Liver (tissue), 9 donors: ENCODE data around the gene SLITRK3. TPM values are rescaled to one million over a fixed set of nuclear protein-coding genes. Genes with fewer than 3 reads are reported as not detected.

Experiments used
- DNase-seq: peaks from one replicate; pipeline ENCODE4 v3.0.0-alpha.2; 2017; ENCODE audit warnings: low spot score
- H3K27ac ChIP-seq, 2 donors: one replicate each; pipeline ENCODE4 v1.7.0; 2013; ENCODE audit warnings: inconsistent platforms in 2 of 2, low read length in 2 of 2, control low read depth in 1 of 2, low read depth in 1 of 2, mild to moderate bottlenecking in 1 of 2
- H3K27me3 ChIP-seq, 4 donors: one replicate each; pipeline versions ENCODE4 v1.6.1 to v1.7.0; 2013; ENCODE audit warnings: low read length in 3 of 4, inconsistent platforms in 1 of 4, mild to moderate bottlenecking in 1 of 4, moderate library complexity in 1 of 4; ENCODE audit not compliant: control insufficient read depth in 4 of 4, insufficient read depth in 4 of 4
- H3K36me3 ChIP-seq, 4 donors: one replicate each; pipeline versions ENCODE4 v1.6.1 to v1.7.0; 2013; ENCODE audit warnings: low read length in 3 of 4, mild to moderate bottlenecking in 3 of 4, low read depth in 1 of 4, moderate library complexity in 1 of 4; ENCODE audit not compliant: control insufficient read depth in 4 of 4, insufficient read depth in 3 of 4
- H3K4me1 ChIP-seq, 4 donors: one replicate each; pipeline versions ENCODE4 v1.6.1 to v1.7.0; 2013; ENCODE audit warnings: low read length in 3 of 4, mild to moderate bottlenecking in 3 of 4, moderate library complexity in 1 of 4; ENCODE audit not compliant: control insufficient read depth in 4 of 4, insufficient read depth in 4 of 4
- H3K4me3 ChIP-seq, 3 donors: one replicate each; pipeline versions ENCODE4 v1.6.1 to v1.7.0; 2013; ENCODE audit warnings: low read length in 3 of 3, control low read depth in 1 of 3, low read depth in 1 of 3, mild to moderate bottlenecking in 1 of 3
- H3K9ac ChIP-seq, 2 donors: one replicate each; pipeline ENCODE4 v1.7.0; 2013; ENCODE audit warnings: low read length in 2 of 2, mild to moderate bottlenecking in 2 of 2, moderate library complexity in 2 of 2, control low read depth in 1 of 2, low read depth in 1 of 2
- H3K9me3 ChIP-seq, 4 donors: one replicate each; pipeline versions ENCODE4 v1.6.1 to v1.7.0; 2013; ENCODE audit warnings: low read length in 3 of 4; ENCODE audit not compliant: control insufficient read depth in 4 of 4
- CTCF ChIP-seq: fragments of 150-350 bp; IDR thresholded peaks from 2 replicates; pipeline ENCODE4 v1.5.1; 2017; ENCODE audit warnings: improper control_type of control experiment, low read depth, low read length; ENCODE audit not compliant: missing input control
- EGR1 ChIP-seq, 2 donors: IDR thresholded peaks; 2 replicates each; pipeline ENCODE4 v1.6.1; 2016 to 2018; ENCODE audit warnings: antibody characterized with exemption in 2 of 2, low read depth in 2 of 2
- FOXA1 ChIP-seq: IDR thresholded peaks from 2 replicates; pipeline ENCODE4 v1.6.1; 2016; ENCODE audit warnings: antibody characterized with exemption
- FOXA2 ChIP-seq: IDR thresholded peaks from 2 replicates; pipeline ENCODE4 v1.6.1; 2016; ENCODE audit warnings: antibody characterized with exemption
- GABPA ChIP-seq, 2 donors: IDR thresholded peaks in 1 of 2; conservative IDR thresholded peaks in 1 of 2; 2 replicates each; pipeline ENCODE4 v1.6.1; 2016; ENCODE audit warnings: antibody characterized with exemption in 2 of 2, mild to moderate bottlenecking in 1 of 2, moderate library complexity in 1 of 2
- HNF4A ChIP-seq, 2 donors: conservative IDR thresholded peaks; 2 replicates each; pipeline ENCODE4 v1.6.1; 2016; ENCODE audit warnings: antibody characterized with exemption in 2 of 2, mild to moderate bottlenecking in 2 of 2
- HNF4G ChIP-seq: IDR thresholded peaks from 2 replicates; pipeline ENCODE4 v1.6.1; 2016; ENCODE audit warnings: antibody characterized with exemption
- JUND ChIP-seq, 2 donors: IDR thresholded peaks; 2 replicates each; pipeline ENCODE4 v1.6.1; 2016; ENCODE audit warnings: antibody characterized with exemption in 2 of 2
- NR2F2 ChIP-seq: IDR thresholded peaks from 2 replicates; pipeline ENCODE4 v1.6.1; 2016; ENCODE audit warnings: antibody characterized with exemption
- RAD21 ChIP-seq, 2 donors: IDR thresholded peaks; 2 replicates each; pipeline ENCODE4 v1.6.1; 2016; ENCODE audit warnings: antibody characterized with exemption in 2 of 2, mild to moderate bottlenecking in 2 of 2
- RXRA ChIP-seq, 2 donors: IDR thresholded peaks; 2 replicates each; pipeline ENCODE4 v1.6.1; 2017 to 2018; ENCODE audit warnings: antibody characterized with exemption in 2 of 2, mild to moderate bottlenecking in 1 of 2
- SP1 ChIP-seq: IDR thresholded peaks from 2 replicates; pipeline ENCODE4 v1.6.1; 2018; ENCODE audit warnings: antibody characterized with exemption, mild to moderate bottlenecking
- TAF1 ChIP-seq: conservative IDR thresholded peaks from 2 replicates; pipeline ENCODE4 v1.6.1; 2016; ENCODE audit warnings: antibody characterized with exemption, mild to moderate bottlenecking
- YY1 ChIP-seq: IDR thresholded peaks from 2 replicates; pipeline ENCODE4 v1.6.1; 2016; ENCODE audit warnings: antibody characterized with exemption, mild to moderate bottlenecking
- WGBS: extraction: QIAGEN DNeasy Blood & Tissue Kit; methylation state at CpG from one replicate; pipeline ENCODE4 v1.1.7; 2013; 5-methylcytosine and 5-hydroxymethylcytosine counted together
- polyA plus RNA-seq, 2 donors: library from polyadenylated mRNA; stranded (reverse) in 1 of 2; unstranded in 1 of 2; fragments of 200-250 nt in 1 of 2; fragments of >200 nt in 1 of 2; fragmentation: Nextera tagmentation in 1 of 2; extraction: Ambion mirVana in 1 of 2; gene quantifications; one replicate each; pipeline versions ENCODE4 v1.2.1 to v1.2.3, GENCODE V29; 2013 to 2015
- total RNA-seq, 2 donors: library from RNA; depleted of rRNA; stranded (reverse); fragments of >200 nt; gene quantifications; one replicate each; pipeline ENCODE4 v1.2.3, GENCODE V29; 2014
- TF ChIP-seq, protein P1 (sequence below): IDR thresholded peaks from 2 replicates; pipeline ENCODE4 v1.6.1; 2016; ENCODE audit warnings: antibody characterized with exemption, mild to moderate bottlenecking
- TF ChIP-seq, protein P2 (sequence below): IDR thresholded peaks from 2 replicates; pipeline ENCODE4 v1.6.1; 2016; ENCODE audit warnings: antibody characterized with exemption
- TF ChIP-seq, protein P3 (sequence below): IDR thresholded peaks from 2 replicates; pipeline ENCODE4 v1.6.1; 2016; ENCODE audit warnings: antibody characterized with exemption
- TF ChIP-seq, protein P4 (sequence below): IDR thresholded peaks from 2 replicates; pipeline ENCODE4 v1.6.1; 2016; ENCODE audit warnings: antibody characterized with exemption
- donor health status: healthy.
- donor health status: healthy.
- donor health status: healthy.
- donor health status: healthy.
- donor health status: healthy.

SLITRK3 gene
- total and polyA plus RNA-seq, 4 donors = 0.05 to 4.2 (median 1.9) TPM

DNA sequence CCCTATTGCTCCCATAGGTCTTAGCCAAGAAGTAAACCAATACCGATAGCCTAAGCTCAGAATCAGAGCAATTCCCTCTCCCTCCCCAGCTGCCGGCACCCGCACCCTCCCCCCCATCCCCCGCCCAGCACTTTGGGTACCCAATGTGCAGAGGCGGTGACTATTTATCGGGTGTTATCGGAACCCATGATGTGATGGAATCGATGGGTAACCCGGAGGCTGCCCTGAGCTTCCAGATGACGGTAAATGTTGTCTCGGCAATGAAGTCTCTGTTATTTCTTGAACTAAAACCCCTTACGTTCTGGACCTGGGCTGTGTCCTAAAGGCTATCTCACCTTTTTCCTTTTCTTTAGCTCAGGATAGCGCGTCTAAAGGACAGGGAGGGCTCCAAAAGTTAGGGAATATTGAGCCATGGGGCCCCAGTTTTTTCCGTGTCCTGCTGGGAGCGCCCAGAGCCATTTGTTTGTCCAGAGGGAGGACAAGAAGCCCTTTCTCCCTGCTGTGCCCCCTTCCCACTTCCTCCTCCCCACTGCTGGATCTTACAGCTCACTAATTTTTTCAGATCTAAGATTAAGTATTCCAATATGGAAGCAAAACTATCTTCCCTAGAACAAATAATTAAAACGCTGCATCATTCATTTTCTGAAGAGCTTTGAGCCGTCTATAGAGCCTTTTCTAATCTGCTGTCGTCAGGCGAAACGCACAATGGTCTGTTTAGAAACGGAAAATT, 1.5 kb downstream of the SLITRK3 start:
- DNase-seq = no peak
- H3K36me3 ChIP-seq = peaks cover 0 to 2% (median 0%) of the 10 kb centered on the region in 4 donors
- H3K9ac ChIP-seq = peak overlapping the region in 1 of 2 donors; percentile 32
- peaks cover 0 to 27% (median 20%) of the 10 kb centered on the region in 4 donors for H3K4me1 ChIP-seq
- peak overlapping the region; percentile 62 to 89 (median 83) for H3K4me3 ChIP-seq
- 6% methylated on average over 22 of the region's 22 CpGs for WGBS
- H3K27me3 ChIP-seq = peaks cover 0 to 4% (median 1%) of the 10 kb centered on the region in 4 donors
- no peak overlapping the region for H3K27ac ChIP-seq
- TF ChIP-seq NR2F2 = no peak
- no peak for TF ChIP-seq JUND (IDR thresholded peaks at IDR 0.05)
- TF ChIP-seq, protein P1, sequence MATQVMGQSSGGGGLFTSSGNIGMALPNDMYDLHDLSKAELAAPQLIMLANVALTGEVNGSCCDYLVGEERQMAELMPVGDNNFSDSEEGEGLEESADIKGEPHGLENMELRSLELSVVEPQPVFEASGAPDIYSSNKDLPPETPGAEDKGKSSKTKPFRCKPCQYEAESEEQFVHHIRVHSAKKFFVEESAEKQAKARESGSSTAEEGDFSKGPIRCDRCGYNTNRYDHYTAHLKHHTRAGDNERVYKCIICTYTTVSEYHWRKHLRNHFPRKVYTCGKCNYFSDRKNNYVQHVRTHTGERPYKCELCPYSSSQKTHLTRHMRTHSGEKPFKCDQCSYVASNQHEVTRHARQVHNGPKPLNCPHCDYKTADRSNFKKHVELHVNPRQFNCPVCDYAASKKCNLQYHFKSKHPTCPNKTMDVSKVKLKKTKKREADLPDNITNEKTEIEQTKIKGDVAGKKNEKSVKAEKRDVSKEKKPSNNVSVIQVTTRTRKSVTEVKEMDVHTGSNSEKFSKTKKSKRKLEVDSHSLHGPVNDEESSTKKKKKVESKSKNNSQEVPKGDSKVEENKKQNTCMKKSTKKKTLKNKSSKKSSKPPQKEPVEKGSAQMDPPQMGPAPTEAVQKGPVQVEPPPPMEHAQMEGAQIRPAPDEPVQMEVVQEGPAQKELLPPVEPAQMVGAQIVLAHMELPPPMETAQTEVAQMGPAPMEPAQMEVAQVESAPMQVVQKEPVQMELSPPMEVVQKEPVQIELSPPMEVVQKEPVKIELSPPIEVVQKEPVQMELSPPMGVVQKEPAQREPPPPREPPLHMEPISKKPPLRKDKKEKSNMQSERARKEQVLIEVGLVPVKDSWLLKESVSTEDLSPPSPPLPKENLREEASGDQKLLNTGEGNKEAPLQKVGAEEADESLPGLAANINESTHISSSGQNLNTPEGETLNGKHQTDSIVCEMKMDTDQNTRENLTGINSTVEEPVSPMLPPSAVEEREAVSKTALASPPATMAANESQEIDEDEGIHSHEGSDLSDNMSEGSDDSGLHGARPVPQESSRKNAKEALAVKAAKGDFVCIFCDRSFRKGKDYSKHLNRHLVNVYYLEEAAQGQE = no peak
- TF ChIP-seq GABPA (IDR thresholded peaks at IDR 0.05 in 1 of 2, conservative IDR thresholded peaks at IDR 0.05 in 1 of 2) = no peak
- TF ChIP-seq, protein P2, sequence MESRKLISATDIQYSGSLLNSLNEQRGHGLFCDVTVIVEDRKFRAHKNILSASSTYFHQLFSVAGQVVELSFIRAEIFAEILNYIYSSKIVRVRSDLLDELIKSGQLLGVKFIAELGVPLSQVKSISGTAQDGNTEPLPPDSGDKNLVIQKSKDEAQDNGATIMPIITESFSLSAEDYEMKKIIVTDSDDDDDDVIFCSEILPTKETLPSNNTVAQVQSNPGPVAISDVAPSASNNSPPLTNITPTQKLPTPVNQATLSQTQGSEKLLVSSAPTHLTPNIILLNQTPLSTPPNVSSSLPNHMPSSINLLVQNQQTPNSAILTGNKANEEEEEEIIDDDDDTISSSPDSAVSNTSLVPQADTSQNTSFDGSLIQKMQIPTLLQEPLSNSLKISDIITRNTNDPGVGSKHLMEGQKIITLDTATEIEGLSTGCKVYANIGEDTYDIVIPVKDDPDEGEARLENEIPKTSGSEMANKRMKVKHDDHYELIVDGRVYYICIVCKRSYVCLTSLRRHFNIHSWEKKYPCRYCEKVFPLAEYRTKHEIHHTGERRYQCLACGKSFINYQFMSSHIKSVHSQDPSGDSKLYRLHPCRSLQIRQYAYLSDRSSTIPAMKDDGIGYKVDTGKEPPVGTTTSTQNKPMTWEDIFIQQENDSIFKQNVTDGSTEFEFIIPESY = no peak
- TF ChIP-seq HNF4G = no peak
- TF ChIP-seq RAD21 (IDR thresholded peaks at IDR 0.05) = no peak
- TF ChIP-seq SP1 = no peak
- TF ChIP-seq CTCF = no peak
- TF ChIP-seq TAF1 = no peak
- no peak for TF ChIP-seq HNF4A (conservative IDR thresholded peaks at IDR 0.05)
- TF ChIP-seq RXRA (IDR thresholded peaks at IDR 0.05) = no peak
- TF ChIP-seq YY1 = no peak
- no peak for TF ChIP-seq EGR1 (IDR thresholded peaks at IDR 0.05; ENCODE audit: low read depth in 2 of 2)
- TF ChIP-seq FOXA1 = no peak
- TF ChIP-seq, protein P3, sequence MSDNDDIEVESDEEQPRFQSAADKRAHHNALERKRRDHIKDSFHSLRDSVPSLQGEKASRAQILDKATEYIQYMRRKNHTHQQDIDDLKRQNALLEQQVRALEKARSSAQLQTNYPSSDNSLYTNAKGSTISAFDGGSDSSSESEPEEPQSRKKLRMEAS = no peak
- TF ChIP-seq, protein P4, sequence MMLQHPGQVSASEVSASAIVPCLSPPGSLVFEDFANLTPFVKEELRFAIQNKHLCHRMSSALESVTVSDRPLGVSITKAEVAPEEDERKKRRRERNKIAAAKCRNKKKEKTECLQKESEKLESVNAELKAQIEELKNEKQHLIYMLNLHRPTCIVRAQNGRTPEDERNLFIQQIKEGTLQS = no peak
- TF ChIP-seq FOXA2 = no peak
- H3K9me3 ChIP-seq = no peaks in the 10 kb centered on the region
